Naive thymus-derived CD4-positive, alpha-beta T cell (primary cell): Measurements from ENCODE around the gene LHFPL3. TPM values are rescaled to one million over a fixed set of nuclear protein-coding genes. Genes with fewer than 3 reads are reported as not detected.

Source experiments
- ATAC-seq: fragments of 150-1000 bp; cut with Tn5 transposase; 2 replicates; pipeline ENCODE4 v1.10.0; 2021; ENCODE audit warnings: mild to moderate bottlenecking, moderate library complexity
- CTCF ChIA-PET: fragments of 350-600 bp; sonication (Branson Sonifier 250); formaldehyde crosslinking; loops from one replicate; lab custom pipeline; 2021; ENCODE audit warnings: antibody characterized with exemption; lab: Charles Lee
- POLR2A ChIA-PET: fragments of 350-600 bp; sonication (Branson Sonifier 250); formaldehyde crosslinking; loops from one replicate; lab custom pipeline; 2021; ENCODE audit warnings: antibody characterized with exemption, inconsistent platforms; lab: Charles Lee
- DNase-seq, 9 donors: peaks; one replicate each; pipeline versions ENCODE4 v3.0.0 to v3.0.0-alpha.2; 2020 to 2022; ENCODE audit warnings: mixed read lengths in 1 of 9
- H3K27ac ChIP-seq: one replicate; pipeline ENCODE4 v1.7.0; 2013; ENCODE audit warnings: mild to moderate bottlenecking, low read depth, low read length, moderate library complexity
- H3K27me3 ChIP-seq, 2 donors: one replicate each; pipeline ENCODE4 v1.7.0; 2013; ENCODE audit warnings: low read length in 2 of 2, mild to moderate bottlenecking in 2 of 2, moderate library complexity in 2 of 2; ENCODE audit not compliant: control insufficient read depth in 2 of 2, insufficient read depth in 2 of 2
- H3K36me3 ChIP-seq, 3 experiments: 1 replicate in 2 of 3; 2 replicates in 1 of 3; pipeline ENCODE4 v1.7.0; 2013; ENCODE audit warnings: low read length in 3 of 3, mild to moderate bottlenecking in 3 of 3, moderate library complexity in 1 of 3; ENCODE audit not compliant: insufficient read depth in 3 of 3, control insufficient read depth in 2 of 3
- H3K4me1 ChIP-seq, 2 donors: one replicate each; pipeline ENCODE4 v1.7.0; 2013; ENCODE audit warnings: low read length in 2 of 2, mild to moderate bottlenecking in 2 of 2, moderate library complexity in 1 of 2; ENCODE audit not compliant: control insufficient read depth in 2 of 2, insufficient read depth in 2 of 2
- H3K4me3 ChIP-seq: 2 replicates; pipeline ENCODE4 v1.7.0; 2013; ENCODE audit warnings: mild to moderate bottlenecking, low read length
- H3K9me3 ChIP-seq, 3 experiments: 1 replicate in 2 of 3; 2 replicates in 1 of 3; pipeline ENCODE4 v1.7.0; 2013; ENCODE audit warnings: low read length in 3 of 3; ENCODE audit not compliant: control insufficient read depth in 2 of 3
- H3K27ac Mint-ChIP-seq, 9 donors: one replicate each; pipeline ENCODE4 v1.8.0; 2020 to 2022; ENCODE audit warnings: mixed read lengths in 9 of 9, mild to moderate bottlenecking in 8 of 9, moderate library complexity in 5 of 9, inconsistent platforms in 2 of 9
- H3K27me3 Mint-ChIP-seq, 5 donors: one replicate each; pipeline ENCODE4 v1.8.0; 2021 to 2022; ENCODE audit warnings: mixed read lengths in 5 of 5, mild to moderate bottlenecking in 1 of 5
- H3K36me3 Mint-ChIP-seq, 5 donors: one replicate each; pipeline ENCODE4 v1.8.0; 2020 to 2022; ENCODE audit warnings: mixed read lengths in 5 of 5, mild to moderate bottlenecking in 3 of 5, inconsistent platforms in 1 of 5
- H3K4me1 Mint-ChIP-seq, 7 donors: one replicate each; pipeline ENCODE4 v1.8.0; 2020 to 2022; ENCODE audit warnings: mixed read lengths in 7 of 7, mild to moderate bottlenecking in 3 of 7, inconsistent platforms in 1 of 7
- H3K4me3 Mint-ChIP-seq, 10 donors: one replicate each; pipeline ENCODE4 v1.8.0; 2020 to 2022; ENCODE audit warnings: mild to moderate bottlenecking in 10 of 10, mixed read lengths in 10 of 10, moderate library complexity in 6 of 10, inconsistent platforms in 2 of 10
- H3K9me3 Mint-ChIP-seq, 11 donors: one replicate each; pipeline ENCODE4 v1.8.0; 2020 to 2022; ENCODE audit warnings: mixed read lengths in 11 of 11, mild to moderate bottlenecking in 4 of 11, inconsistent platforms in 1 of 11, moderate library complexity in 1 of 11
- intact Hi-C, 2 donors: fragments of 100-400 bp; cut with micrococcal nuclease; formaldehyde crosslinking; loops; one replicate each; pipeline ENCODE4 v1.15.1; 2023
- polyA plus RNA-seq, 2 donors: library from polyadenylated mRNA; unstranded; fragments of 300-500 nt; fragmentation: Illumina TruSeq; gene quantifications; one replicate each; pipeline ENCODE4 v1.2.3, GENCODE V29; 2021
- total RNA-seq, 6 experiments: library from RNA in 5 of 6; stranded (reverse) in 5 of 6; gene quantifications; 1 replicate in 5 of 6; 2 replicates in 1 of 6; pipeline ENCODE4 v1.2.3 and lab custom pipeline; 2021 to 2026

Gene LHFPL3
- total and polyA plus RNA-seq, 7 experiments from 2014 or later = not detected

DNA sequence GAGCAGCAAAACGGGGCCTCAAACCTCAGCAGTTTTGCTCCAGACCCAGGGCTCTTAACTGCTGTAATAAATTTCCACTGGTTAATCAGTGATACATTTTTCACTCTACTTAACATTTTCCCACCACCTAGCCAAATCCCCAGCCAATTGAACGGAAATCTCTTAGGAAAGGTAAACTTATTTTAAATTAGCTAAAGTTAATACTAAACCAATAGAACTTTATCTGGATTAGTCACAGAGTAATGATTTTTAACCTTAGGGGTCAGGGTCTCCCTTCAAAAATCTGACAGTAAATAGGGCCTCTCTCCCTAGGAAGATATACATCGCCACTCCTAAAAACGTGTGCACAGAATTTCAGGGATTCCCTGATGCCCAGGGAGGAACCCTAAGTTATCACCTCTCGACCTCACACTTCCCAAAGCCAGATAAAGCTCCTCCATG lies 598.2 kb downstream of the LHFPL3 start:
- DNase-seq (no peak), ATAC-seq (no peak)
- CTCF ChIA-PET = interaction anchor here (1.1 to 1.6 kb wide), 2 partner anchors 14 to 54 kb away, joined by 3 to 5 read pairs; no protein-coding TSS in a partner anchor
- no peaks in the 10 kb centered on the region for H3K9me3 Mint-ChIP-seq
- no peak overlapping the region for H3K27ac ChIP-seq
- no peaks in the 10 kb centered on the region for H3K27me3 ChIP-seq
- no peaks in the 10 kb centered on the region for H3K9me3 ChIP-seq
- no peaks in the 10 kb centered on the region for H3K27me3 Mint-ChIP-seq
- H3K4me3 Mint-ChIP-seq = no peak overlapping the region
- H3K36me3 Mint-ChIP-seq = no peaks in the 10 kb centered on the region
- H3K4me3 ChIP-seq = no peak overlapping the region
- peaks cover 0 to 6% (median 3%) of the 10 kb centered on the region in 7 donors for H3K4me1 Mint-ChIP-seq
- POLR2A ChIA-PET = no interaction called here
- intact Hi-C loops = no loop called here
- H3K36me3 ChIP-seq = no peaks in the 10 kb centered on the region
- no peaks in the 10 kb centered on the region for H3K4me1 ChIP-seq
- H3K27ac Mint-ChIP-seq = no peak overlapping the region

DNA sequence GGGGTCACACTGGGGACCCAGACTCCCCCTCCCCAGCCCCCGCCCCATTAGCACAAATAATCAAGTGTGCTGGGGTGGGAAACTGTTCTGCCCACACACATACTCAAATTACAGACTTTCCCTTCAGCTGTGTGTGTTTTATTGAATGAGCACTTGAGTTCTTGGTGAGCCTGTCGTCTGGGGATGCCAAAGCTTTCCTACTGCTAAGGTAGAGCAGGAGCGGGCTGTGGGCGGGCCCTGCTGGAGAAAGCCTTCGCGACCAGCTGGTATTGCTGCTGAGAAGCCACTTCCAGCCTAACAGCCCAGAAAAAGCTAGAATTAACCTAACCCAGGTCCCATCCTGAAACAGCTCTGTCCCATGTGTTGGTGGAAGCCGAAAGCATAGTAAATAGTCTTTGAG lies 598.7 kb downstream of the LHFPL3 start:
- no peak for DNase-seq
- no peak overlapping the region for H3K4me3 ChIP-seq
- no peaks in the 10 kb centered on the region for H3K9me3 Mint-ChIP-seq
- H3K27ac ChIP-seq = no peak overlapping the region
- peaks cover 0 to 6% (median 3%) of the 10 kb centered on the region in 7 donors for H3K4me1 Mint-ChIP-seq
- ChIA-PET POLR2A (no interaction called here), CTCF (interaction anchor here (1.6 kb wide), 1 partner anchor 14 kb away, joined by 5 read pairs; no protein-coding TSS in a partner anchor)
- no peaks in the 10 kb centered on the region for H3K27me3 Mint-ChIP-seq
- ATAC-seq = no peak
- no peaks in the 10 kb centered on the region for H3K36me3 ChIP-seq
- no peaks in the 10 kb centered on the region for H3K36me3 Mint-ChIP-seq
- H3K27me3 ChIP-seq = no peaks in the 10 kb centered on the region
- H3K4me1 ChIP-seq = no peaks in the 10 kb centered on the region
- no peak overlapping the region for H3K4me3 Mint-ChIP-seq
- H3K9me3 ChIP-seq = no peaks in the 10 kb centered on the region
- intact Hi-C loops = no loop called here
- H3K27ac Mint-ChIP-seq = no peak overlapping the region

DNA sequence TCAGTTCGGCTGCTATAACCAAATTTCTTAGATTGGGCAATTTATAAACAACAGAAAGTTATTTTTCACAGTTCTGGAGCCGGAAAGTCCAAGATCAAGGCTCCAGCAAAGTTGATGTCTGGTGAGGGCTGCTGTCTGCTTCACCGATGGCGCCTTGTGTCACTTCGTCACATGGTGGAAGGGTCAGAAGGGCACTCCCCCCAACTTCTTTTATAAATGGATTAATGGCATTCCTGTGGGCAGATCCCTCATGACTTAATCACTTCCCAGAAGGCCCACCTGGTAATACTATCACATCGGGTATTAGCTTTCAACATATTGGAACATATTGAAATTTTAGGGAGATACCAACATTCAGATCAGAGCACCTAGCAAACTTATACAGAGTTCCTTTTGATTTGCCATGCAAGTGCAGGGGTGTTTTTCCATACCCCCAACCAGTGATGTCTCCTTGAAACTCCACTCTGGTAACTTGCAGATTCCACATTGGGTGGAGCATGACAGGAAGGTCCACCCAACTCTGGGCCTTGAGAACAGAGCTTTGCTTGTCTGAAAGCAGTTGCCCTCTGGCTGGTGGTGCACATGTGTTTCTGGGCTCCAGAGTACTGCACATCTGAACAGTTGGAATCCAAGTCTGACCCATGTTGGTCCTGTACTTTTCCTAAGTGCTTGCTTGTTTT lies 600.5 kb downstream of the LHFPL3 start:
- DNase-seq = no peak

DNA sequence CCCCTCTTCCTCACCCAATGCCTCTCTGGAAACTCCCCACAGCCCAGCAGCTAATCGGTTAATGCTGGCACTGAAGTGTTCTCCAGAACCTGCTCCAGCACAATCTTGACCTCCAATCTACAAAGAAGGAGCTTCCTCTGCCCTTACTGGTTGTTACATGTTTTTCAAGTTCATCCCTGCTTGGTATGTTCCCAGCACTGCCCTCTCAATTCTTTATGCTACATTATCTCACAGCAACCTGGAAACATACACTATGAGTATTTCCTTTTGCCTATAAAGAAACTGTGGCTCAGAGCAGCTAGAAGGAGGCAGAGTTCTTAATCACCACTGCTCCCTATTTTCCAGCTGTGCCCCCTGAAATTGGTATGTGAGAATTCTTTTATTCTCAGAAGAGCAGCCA lies 601.5 kb downstream of the LHFPL3 start:
- Histone ChIP-seq H3K27me3 (no peaks in the 10 kb centered on the region), H3K4me3 (no peak overlapping the region), H3K9me3 (no peaks in the 10 kb centered on the region), H3K27ac (no peak overlapping the region), H3K36me3 (no peaks in the 10 kb centered on the region), H3K4me1 (no peaks in the 10 kb centered on the region)
- CTCF ChIA-PET = interaction anchor here (1.2 kb wide), 1 partner anchor 51 kb away, joined by 5 read pairs; no protein-coding TSS in a partner anchor
- Mint-ChIP-seq H3K4me1 (peaks cover 0 to 8% (median 0%) of the 10 kb centered on the region in 7 donors), H3K36me3 (no peaks in the 10 kb centered on the region), H3K4me3 (no peak overlapping the region), H3K27ac (peak overlapping the region in 1 of 9 donors; percentile 46), H3K27me3 (no peaks in the 10 kb centered on the region), H3K9me3 (peaks cover 0 to 2% (median 0%) of the 10 kb centered on the region in 11 donors)
- POLR2A ChIA-PET = interaction anchor here (1.2 kb wide), 1 partner anchor 13 kb away, joined by 3 read pairs; no protein-coding TSS in a partner anchor
- intact Hi-C loops = no loop called here
- ATAC-seq (no peak), DNase-seq (no peak)

More for the DNA sequence above, 600.5 kb downstream of the LHFPL3 start:
- Histone ChIP-seq H3K4me3 (no peak overlapping the region), H3K9me3 (no peaks in the 10 kb centered on the region), H3K4me1 (no peaks in the 10 kb centered on the region), H3K36me3 (no peaks in the 10 kb centered on the region), H3K27ac (no peak overlapping the region), H3K27me3 (no peaks in the 10 kb centered on the region)
- no peak for ATAC-seq
- Mint-ChIP-seq H3K4me1 (peaks cover 0 to 5% (median 0%) of the 10 kb centered on the region in 7 donors), H3K9me3 (peaks cover 0 to 2% (median 0%) of the 10 kb centered on the region in 11 donors), H3K36me3 (no peaks in the 10 kb centered on the region), H3K4me3 (no peak overlapping the region), H3K27me3 (no peaks in the 10 kb centered on the region), H3K27ac (no peak overlapping the region)
- intact Hi-C loops = no loop called here
- CTCF ChIA-PET = interaction anchor here (1.2 kb wide), 1 partner anchor 52 kb away, joined by 5 read pairs; no protein-coding TSS in a partner anchor
- POLR2A ChIA-PET = interaction anchor here (1.2 kb wide), 1 partner anchor 14 kb away, joined by 3 read pairs; no protein-coding TSS in a partner anchor

DNA sequence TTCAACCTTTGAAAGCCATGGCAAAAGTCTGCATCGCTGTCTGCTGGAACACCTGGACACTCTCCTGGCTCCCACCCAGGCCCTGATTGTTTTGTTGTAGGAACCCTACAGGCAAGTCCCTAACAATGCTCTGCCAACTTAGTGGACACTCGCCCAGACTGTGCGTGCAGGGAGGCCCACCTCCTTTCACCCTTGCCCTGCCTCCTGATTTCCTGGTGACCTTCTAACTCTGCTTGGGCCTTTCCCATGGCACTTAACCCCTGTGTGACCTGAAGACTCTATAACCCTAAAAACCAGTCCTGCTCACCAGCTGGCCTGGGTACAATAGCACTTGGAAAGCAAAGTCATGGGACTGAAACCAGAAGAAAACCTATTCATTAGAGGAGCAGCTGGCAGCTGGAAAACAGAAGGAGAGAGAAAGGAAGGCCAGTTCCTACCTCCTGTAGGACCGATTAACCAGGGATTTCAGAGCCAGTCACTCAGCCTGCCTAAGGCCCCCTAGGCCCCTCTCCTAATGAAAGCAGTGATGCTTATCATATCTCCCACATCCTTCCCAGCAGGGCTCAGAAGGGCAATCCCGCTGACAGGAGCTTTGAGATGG lies 602.9 kb downstream of the LHFPL3 start:
- no peak overlapping the region for H3K4me3 Mint-ChIP-seq
- H3K27ac Mint-ChIP-seq = peak overlapping the region in 3 of 9 donors; percentile 26 to 61 (median 48)
- no peaks in the 10 kb centered on the region for H3K27me3 ChIP-seq
- intact Hi-C loops = no loop called here
- H3K4me3 ChIP-seq = no peak overlapping the region
- H3K27ac ChIP-seq = no peak overlapping the region
- H3K36me3 Mint-ChIP-seq = no peaks in the 10 kb centered on the region
- H3K9me3 ChIP-seq = no peaks in the 10 kb centered on the region
- peaks cover 0 to 9% (median 0%) of the 10 kb centered on the region in 7 donors for H3K4me1 Mint-ChIP-seq
- H3K27me3 Mint-ChIP-seq = no peaks in the 10 kb centered on the region
- no peaks in the 10 kb centered on the region for H3K4me1 ChIP-seq
- H3K9me3 Mint-ChIP-seq = peaks cover 0 to 2% (median 0%) of the 10 kb centered on the region in 11 donors
- POLR2A ChIA-PET = interaction anchor here (0.8 kb wide), 1 partner anchor 9 kb away, joined by 3 read pairs; no protein-coding TSS in a partner anchor
- ATAC-seq = no peak
- CTCF ChIA-PET = no interaction called here
- H3K36me3 ChIP-seq = no peaks in the 10 kb centered on the region
- no peak for DNase-seq

DNA sequence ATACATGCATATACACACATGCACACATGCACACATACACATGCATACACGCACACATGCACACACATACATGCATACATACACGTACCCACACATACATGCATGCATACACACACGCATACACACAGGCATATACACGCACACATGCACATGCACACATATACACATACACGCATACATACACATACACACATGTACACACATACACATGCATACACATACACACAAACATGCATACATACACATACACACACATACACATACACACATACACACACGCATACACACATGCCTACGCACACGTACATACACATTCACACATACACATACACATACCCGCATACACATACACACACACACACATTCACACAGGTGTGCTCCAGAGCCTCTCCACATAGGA lies 604.6 kb downstream of the LHFPL3 start:
- POLR2A ChIA-PET = no interaction called here

More for the DNA sequence above, 604.6 kb downstream of the LHFPL3 start:
- no peaks in the 10 kb centered on the region for H3K27me3 Mint-ChIP-seq
- no peaks in the 10 kb centered on the region for H3K4me1 ChIP-seq
- no peaks in the 10 kb centered on the region for H3K9me3 ChIP-seq
- no peak overlapping the region for H3K4me3 Mint-ChIP-seq
- peaks cover 0 to 9% (median 0%) of the 10 kb centered on the region in 7 donors for H3K4me1 Mint-ChIP-seq
- peaks cover 0 to 3% (median 0%) of the 10 kb centered on the region in 11 donors for H3K9me3 Mint-ChIP-seq
- intact Hi-C loops = no loop called here
- H3K27me3 ChIP-seq = no peaks in the 10 kb centered on the region
- no peak overlapping the region for H3K27ac Mint-ChIP-seq
- DNase-seq (no peak), ATAC-seq (peak; percentile 20)
- H3K27ac ChIP-seq = no peak overlapping the region
- H3K4me3 ChIP-seq = no peak overlapping the region
- H3K36me3 ChIP-seq = no peaks in the 10 kb centered on the region
- H3K36me3 Mint-ChIP-seq = no peaks in the 10 kb centered on the region
- CTCF ChIA-PET = no interaction called here
